Subcutaneous adipose tissue (tissue), 4 donors: ENCODE measurements around the gene MTTP. TPM values are rescaled to one million over a fixed set of nuclear protein-coding genes. Genes with fewer than 3 reads are reported as not detected.

ENCODE experiments used
- CTCF ChIP-seq: fragments of 450-650 bp; IDR thresholded peaks from one replicate; pipeline ENCODE4 v1.5.1; 2016; ENCODE audit warnings: low read depth, mild to moderate bottlenecking, control low read depth, antibody characterized with exemption, moderate library complexity
- total RNA-seq, 4 donors: library from RNA; depleted of rRNA; stranded (reverse); fragments of >200 nt; gene quantifications; one replicate each; pipeline ENCODE4 v1.1.0, GENCODE V29; 2016

MTTP gene
- total RNA-seq, 4 donors from 2014 or later, result 0.38 to 1.3 (median 1.0) TPM; not detected in 1

GRCh38 chr4:99594818-99595217, 20.2 kb downstream of the MTTP start:
- no peak for TF ChIP-seq CTCF

DNA sequence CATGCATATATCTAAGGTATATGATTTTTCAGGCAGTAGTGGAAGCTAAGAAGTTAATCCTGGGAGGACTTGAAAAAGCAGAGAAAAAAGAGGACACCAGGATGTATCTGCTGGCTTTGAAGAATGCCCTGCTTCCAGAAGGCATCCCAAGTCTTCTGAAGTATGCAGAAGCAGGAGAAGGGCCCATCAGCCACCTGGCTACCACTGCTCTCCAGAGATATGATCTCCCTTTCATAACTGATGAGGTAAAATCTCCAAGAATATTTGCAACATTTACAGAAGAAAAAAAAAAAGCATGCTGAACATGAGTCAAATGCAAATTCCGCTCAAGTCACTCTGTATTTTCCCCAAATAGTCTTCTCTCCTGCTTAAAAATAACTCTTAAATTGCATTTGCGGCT, 32.1 kb downstream of the MTTP start:
- TF ChIP-seq CTCF, result no peak

GRCh38 chr4:99608417-99608816, 33.8 kb downstream of the MTTP start:
- TF ChIP-seq CTCF, result no peak

DNA sequence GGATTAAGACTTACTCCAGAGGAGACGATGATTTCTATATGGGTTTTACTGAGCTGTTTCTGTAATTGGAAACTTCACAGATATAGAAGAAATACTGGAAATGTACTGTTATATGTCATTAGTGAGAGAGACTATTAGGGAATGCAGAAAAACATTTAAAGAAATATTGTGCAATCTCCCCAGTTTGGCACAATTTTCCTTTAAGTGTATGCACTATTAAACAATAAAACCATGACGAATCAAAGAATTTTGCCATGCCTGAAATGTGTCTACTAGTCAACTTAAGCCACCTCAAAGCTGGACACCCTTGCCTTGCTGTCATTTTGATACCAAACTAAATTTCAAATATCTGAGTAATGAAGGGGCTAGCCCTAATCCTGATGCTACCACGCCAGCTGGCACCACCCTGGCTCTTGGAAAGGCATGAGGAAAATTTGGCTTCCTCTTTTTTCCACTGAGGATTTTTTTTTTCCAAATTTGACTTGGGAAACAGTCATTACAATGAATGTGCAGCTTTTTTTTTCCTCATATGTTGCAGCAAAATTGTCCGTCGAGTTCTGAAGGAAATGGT, 36.1 kb downstream of the MTTP start:
- TF ChIP-seq CTCF, result no peak

DNA sequence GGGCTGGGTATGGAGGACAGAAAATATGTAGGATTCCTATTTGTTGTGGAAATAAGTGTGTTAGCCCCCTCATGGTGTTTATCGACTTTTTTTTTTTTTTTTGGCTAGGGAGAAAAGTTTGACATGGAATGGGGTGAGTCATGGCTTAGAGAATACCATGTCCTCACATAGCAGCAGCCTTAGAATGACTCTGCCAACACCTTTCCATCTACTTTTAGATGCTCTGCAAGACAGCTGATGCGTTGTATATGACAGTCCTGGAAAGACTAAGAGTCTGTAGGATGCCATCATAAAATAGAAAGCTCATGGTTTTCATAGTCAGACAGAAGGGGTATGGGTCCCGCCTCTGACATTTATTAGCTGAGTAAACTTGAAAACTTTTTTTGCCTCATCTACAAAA, 37.7 kb downstream of the MTTP start:
- TF ChIP-seq CTCF, result no peak

DNA sequence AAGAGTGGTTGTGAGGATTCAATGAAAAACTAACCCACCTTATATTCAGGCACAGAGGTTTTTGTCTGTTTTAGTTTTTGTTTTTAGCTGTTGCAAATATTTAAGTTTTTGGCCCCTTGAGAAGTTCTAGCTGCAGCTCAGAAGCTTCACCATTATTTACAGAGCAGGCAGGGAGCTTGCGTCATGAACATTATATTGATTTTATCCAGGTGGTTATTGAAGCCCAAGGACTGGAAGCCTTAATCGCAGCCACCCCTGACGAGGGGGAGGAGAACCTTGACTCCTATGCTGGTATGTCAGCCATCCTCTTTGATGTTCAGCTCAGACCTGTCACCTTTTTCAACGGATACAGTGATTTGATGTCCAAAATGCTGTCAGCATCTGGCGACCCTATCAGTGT, 38.1 kb downstream of the MTTP start:
- no peak for TF ChIP-seq CTCF

GRCh38 chr4:99614491-99614890, 39.9 kb downstream of the MTTP start:
- no peak for TF ChIP-seq CTCF
